Activated effector memory CD4-positive, alpha-beta T cell treated with Interleukin-2 at 50 U/mL for 16 hours (primary cell): Measurements from ENCODE around the gene ANKRD11.
"Not testable (repeated sequence)": the region's sequence is repeated elsewhere in the genome, so short reads cannot be mapped to it uniquely, and the experiment has no call there.

ENCODE experiments used
- DNase-seq: peaks from one replicate; pipeline ENCODE4 v3.0.0-alpha.2; 2020

ANKRD11 gene

DNA sequence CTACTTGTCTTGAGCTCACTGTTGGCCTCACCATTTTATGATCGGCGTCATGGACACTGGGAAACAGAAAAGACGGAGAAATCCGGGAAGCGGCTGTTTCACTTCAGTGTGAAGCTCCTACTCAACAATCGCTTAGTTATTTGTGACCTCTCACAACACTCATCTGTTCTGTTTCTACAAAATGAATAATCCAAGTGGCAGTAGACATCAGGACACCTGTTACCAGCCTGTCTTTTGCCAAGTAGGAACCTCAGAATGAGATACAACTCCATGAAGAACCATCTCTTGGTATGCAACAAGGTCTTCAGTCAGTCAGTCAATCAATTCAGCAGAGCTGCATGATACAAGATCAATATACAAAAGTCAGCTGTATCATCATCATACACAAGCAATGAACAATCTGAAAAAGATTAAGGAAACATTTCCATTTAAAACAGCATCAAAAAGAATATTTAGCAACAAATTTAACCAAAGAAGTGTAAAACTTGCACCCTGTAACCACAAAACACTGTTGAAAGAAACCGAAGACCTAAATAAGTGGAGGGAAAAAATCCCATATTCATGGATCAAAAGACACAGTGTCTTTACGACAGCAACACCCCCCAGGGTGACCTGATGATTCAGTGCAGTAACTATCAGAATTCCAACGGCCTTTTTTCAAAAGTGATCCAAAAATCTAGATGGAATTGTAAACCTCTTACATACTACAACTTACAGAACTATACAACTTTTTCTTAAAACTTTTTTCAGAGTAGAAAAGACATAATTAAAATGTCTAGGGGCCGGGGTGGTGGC lies 63.4 kb downstream of the ANKRD11 start:
- no peak for DNase-seq

DNA sequence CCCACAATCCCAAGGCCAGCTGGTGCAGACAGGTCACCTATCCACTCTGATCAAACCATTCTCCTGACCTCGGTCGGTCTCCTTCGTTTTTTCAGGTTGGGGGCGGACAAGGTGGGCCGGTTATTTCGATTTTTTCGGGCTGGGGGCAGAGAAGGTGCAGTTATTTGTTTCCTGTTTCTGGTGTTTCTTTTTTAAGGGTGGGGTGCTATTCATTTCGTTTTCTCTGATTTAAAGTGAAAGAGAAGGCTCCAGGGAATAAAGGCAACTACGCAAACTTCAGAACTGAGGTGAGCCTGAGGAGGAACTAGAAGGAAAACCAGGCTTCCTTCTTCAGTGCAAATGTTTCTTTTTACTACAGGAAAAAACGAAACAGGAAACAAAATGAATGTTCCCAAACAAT lies 64.8 kb downstream of the ANKRD11 start:
- DNase-seq, result no peak

GRCh38 chr16:89423681-89424260 lies 66.6 kb downstream of the ANKRD11 start:
- DNase-seq, result no peak

DNA sequence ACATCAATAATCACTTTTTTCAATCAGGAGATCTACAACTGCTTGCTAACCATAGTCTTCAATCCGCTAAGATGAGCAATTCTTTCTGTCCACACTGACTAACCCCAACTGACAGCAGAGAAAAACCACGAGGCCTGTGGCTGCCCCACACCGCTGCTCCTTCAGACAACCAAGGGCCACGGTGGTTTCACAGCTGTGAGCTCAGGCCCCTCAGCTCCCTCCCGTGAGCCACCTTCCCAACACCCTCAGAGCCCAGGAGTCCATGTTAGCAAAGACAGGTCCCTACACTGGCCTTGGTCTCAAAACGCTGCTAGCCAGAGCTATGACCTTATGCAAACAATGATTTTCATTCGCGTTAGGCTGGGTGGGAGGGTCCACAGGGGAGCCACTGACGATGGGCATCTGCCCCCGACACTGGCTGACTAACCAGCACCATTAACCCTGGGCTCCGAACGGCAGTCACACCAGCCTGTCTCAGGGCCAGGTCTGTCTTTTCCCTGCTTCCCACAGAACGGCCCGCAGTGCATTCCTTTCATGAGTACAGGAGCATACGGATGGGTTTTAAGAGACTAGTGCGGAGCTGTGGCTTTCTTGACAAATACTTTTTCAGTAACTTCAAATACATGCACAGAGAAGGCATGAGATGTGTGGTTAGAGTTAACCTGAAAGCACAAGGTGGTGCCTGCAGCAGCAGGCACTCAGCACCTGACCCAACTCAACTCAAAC lies 67.3 kb downstream of the ANKRD11 start:
- no peak for DNase-seq

DNA sequence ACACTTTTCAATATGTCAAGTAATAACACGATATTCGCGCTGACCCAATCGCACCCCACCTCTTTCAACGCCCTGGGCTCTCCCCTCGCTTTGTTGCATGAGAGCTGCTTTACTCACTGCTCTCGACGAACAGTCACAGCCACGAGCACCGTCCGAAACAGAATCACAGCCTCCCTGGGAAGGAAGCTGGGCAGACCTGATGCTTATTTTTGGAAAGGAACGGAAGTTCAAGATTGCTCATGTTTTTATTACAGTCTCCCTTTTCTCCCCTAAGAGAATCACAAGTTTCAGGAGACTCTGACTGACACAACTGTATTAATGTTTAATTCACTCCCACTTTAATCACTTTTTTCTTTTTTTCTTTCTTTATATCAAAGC lies 67.8 kb downstream of the ANKRD11 start:
- DNase-seq, result no peak

- DNase-seq, result not testable (repeated sequence)
Observed at GRCh38 chr16:89421300-89421699, 69.1 kb downstream of the ANKRD11 start.

GRCh38 chr16:89420204-89420603 lies 70.2 kb downstream of the ANKRD11 start:
- DNase-seq, result no peak

- no peak for DNase-seq
Observed at GRCh38 chr16:89418352-89418751, 72.0 kb downstream of the ANKRD11 start.

- DNase-seq, result no peak
Observed at GRCh38 chr16:89417352-89417751, 73.0 kb downstream of the ANKRD11 start.

DNA sequence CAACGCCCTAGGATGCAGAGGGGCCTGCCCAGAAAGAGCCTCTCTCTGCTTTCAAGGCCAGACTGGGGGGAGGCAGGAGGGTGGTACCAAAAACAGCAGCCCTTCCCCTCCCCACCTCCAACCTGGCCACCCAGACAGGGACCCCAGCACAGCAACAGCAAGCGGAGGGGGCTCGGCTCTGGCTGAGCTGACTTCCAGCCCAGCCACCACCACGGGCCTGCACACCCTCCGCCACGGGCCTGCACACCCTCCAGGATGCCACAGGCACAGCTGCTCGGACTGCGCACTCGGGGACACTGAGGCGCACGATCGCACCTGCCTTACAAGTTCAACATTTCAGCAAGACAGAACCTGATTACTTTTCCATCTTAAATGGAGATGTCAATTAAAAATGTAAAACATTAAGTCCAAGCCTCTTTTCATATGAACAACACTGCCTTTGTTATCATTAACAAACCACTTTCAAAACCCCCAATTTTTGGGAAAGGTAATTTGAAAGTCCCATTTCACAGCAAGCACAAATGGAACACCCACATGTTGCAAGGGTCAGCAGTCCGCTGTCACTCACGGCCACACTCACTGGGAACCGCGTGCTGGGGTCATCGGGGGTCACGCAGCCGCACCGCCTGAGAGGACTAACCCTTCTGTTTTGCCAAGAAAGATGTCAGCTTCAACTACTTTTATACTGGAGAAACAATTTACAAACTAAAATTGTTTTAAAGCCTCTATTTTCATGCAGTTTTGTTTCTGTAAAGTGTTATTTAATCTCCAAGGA lies 76.4 kb downstream of the ANKRD11 start:
- no peak for DNase-seq

GRCh38 chr16:89412811-89413210 lies 77.5 kb downstream of the ANKRD11 start:
- no peak for DNase-seq

- DNase-seq, result no peak
Observed at GRCh38 chr16:89411335-89411850, 79.0 kb downstream of the ANKRD11 start.

GRCh38 chr16:89410794-89411309 lies 79.5 kb downstream of the ANKRD11 start:
- DNase-seq, result no peak

GRCh38 chr16:89410322-89410721 lies 80.0 kb downstream of the ANKRD11 start:
- no peak for DNase-seq

DNA sequence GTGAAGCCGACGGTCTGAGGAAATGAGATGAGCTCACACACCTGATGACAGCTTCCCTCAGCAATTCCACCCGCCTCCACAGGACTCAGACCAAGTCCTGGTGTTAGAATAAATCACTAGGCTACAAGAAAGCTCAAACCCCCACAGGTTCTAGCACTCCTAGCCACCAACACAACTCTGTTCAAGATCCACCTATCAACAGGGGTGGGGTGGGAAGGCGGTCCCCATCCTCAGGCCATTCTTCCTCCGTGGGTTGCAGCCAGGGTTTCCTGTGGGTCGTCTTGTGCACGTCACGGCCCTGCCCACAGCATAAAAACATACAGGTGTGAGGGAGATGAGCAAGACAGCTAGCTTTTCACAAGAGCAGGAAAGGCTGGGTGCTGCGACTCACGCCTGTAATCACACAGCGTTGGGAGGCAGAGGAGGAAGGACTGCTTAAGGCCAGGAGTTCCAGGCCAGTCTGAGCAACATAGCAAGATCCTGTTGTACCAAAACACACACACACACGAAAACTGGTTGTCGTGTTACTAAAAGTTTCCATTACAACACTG lies 81.1 kb downstream of the ANKRD11 start:
- DNase-seq, result peak; percentile 58

- no peak for DNase-seq
Observed at GRCh38 chr16:89408315-89408714, 82.0 kb downstream of the ANKRD11 start.

- no peak for DNase-seq
Observed at GRCh38 chr16:89407925-89408300, 82.4 kb downstream of the ANKRD11 start.

- no peak for DNase-seq
Observed at GRCh38 chr16:89407282-89407924, 83.0 kb downstream of the ANKRD11 start.

- no peak for DNase-seq
Observed at GRCh38 chr16:89406277-89406888, 84.0 kb downstream of the ANKRD11 start.

DNA sequence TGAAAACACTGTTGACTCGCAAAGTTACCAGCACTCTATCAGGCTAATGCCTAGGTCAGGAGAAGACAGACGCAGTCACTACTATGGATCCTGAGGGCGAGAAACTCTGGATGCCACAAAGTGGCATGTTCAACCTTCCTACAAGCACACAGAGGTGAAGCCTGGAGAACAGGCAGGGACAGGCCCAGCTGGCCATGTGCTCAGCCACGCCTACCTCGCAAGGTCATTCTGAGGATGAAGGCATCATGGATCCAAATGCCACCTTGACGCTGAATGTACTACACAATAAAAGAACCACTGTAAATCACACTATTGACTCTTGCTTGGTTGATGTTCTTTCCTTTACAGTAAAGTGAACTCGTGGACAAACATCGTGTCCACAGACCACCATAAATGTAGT lies 85.8 kb downstream of the ANKRD11 start:
- DNase-seq, result no peak

- no peak for DNase-seq
Observed at GRCh38 chr16:89402962-89403361, 87.4 kb downstream of the ANKRD11 start.
